ENCODE measurements around the gene MDGA2. TPM values are rescaled to one million over a fixed set of nuclear protein-coding genes. Genes with fewer than 3 reads are reported as not detected.

The MDGA2 gene
- total RNA-seq, 2 experiments from 2014 or later, result not detected

- Mint-ChIP-seq H3K27me3 (no peaks in the 10 kb centered on the region), H3K36me3 (ENCODE audit: low read depth) (no peaks in the 10 kb centered on the region), H3K4me1 (no peaks in the 10 kb centered on the region), H3K4me3 (no peak overlapping the region), H3K27ac (no peak overlapping the region), H3K9me3 (ENCODE audit: low read depth) (no peaks in the 10 kb centered on the region)
- DNase-seq (no peak), ATAC-seq (no peak)
- ChIA-PET CTCF (no interaction called here), POLR2A (no interaction called here)
- intact Hi-C loops (cut with DNase I, micrococcal nuclease), result no loop called here
These were observed 221.4 kb downstream of the MDGA2 start for GRCh38 chr14:47454025-47454424.

DNA sequence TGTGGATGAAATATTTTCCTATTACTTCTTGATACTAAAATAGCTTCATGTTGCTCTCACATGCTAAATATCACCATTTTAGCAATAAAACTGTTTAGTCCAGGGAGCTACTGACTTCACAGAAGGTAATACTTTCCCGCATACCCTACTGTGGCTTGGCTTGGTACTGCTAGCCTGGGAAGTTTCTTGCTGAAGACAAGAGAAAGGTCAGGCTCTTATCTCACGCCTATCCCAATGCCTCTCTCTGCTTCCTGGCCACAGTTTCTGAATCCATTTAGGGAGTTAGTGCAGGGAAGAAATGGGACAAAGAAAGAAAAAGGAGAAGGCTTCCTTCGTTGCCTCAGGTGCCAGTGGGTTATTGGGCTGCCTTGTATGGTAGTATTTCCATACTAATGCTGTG is 228.3 kb downstream of the MDGA2 start:
- ChIA-PET CTCF (no interaction called here), POLR2A (no interaction called here)
- H3K4me1 Mint-ChIP-seq, result no peaks in the 10 kb centered on the region
- peaks cover 2% of the 10 kb centered on the region for H3K9me3 Mint-ChIP-seq (ENCODE audit: low read depth)
- no peak for DNase-seq
- H3K27me3 Mint-ChIP-seq, result no peaks in the 10 kb centered on the region
- no peak for ATAC-seq
- H3K36me3 Mint-ChIP-seq (ENCODE audit: low read depth), result no peaks in the 10 kb centered on the region
- no peak overlapping the region for H3K4me3 Mint-ChIP-seq
- no peak overlapping the region for H3K27ac Mint-ChIP-seq
- intact Hi-C loops (cut with DNase I, micrococcal nuclease), result no loop called here

DNA sequence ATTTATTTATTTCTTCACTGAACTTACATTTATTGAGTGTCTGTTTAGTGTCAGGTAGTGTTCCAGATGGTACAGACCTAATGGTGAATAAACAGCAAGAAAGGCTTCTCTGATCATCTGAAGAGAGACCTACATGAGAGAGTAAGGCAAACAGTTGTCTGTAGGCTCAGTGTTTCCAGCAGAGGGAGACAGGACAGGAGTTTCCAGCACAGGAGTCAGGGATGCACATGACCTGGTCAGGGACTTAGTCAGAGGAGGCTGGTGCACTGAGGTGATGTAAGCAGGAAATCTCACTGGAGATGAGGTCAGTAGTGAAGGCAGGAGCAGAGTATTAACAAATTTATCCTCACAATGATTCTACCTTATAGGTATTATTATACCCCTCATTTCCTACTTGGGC is 233.2 kb downstream of the MDGA2 start:
- H3K4me1 Mint-ChIP-seq, result no peaks in the 10 kb centered on the region
- no peak overlapping the region for H3K27ac Mint-ChIP-seq
- DNase-seq (no peak), ATAC-seq (no peak)
- intact Hi-C loops (cut with DNase I, micrococcal nuclease), result no loop called here
- no peaks in the 10 kb centered on the region for H3K27me3 Mint-ChIP-seq
- CTCF ChIA-PET, result no interaction called here
- H3K9me3 Mint-ChIP-seq (ENCODE audit: low read depth), result peaks cover 3% of the 10 kb centered on the region
- no peak overlapping the region for H3K4me3 Mint-ChIP-seq
- POLR2A ChIA-PET, result no interaction called here
- no peaks in the 10 kb centered on the region for H3K36me3 Mint-ChIP-seq (ENCODE audit: low read depth)

GRCh38 chr14:47439953-47440352 is 235.5 kb downstream of the MDGA2 start:
- no peak overlapping the region for H3K4me3 Mint-ChIP-seq
- H3K36me3 Mint-ChIP-seq (ENCODE audit: low read depth), result no peaks in the 10 kb centered on the region
- no peak overlapping the region for H3K27ac Mint-ChIP-seq
- no peaks in the 10 kb centered on the region for H3K4me1 Mint-ChIP-seq
- DNase-seq (no peak), ATAC-seq (no peak)
- ChIA-PET CTCF (interaction anchor here (0.8 kb wide), 1 partner anchor 745 kb away, joined by 3 read pairs; no protein-coding TSS in a partner anchor), POLR2A (no interaction called here)
- intact Hi-C loops (cut with DNase I, micrococcal nuclease), result no loop called here
- H3K9me3 Mint-ChIP-seq (ENCODE audit: low read depth), result peaks cover 7% of the 10 kb centered on the region
- H3K27me3 Mint-ChIP-seq, result no peaks in the 10 kb centered on the region

- ATAC-seq, result no peak
- peaks cover 7% of the 10 kb centered on the region for H3K9me3 Mint-ChIP-seq (ENCODE audit: low read depth)
- no peaks in the 10 kb centered on the region for H3K4me1 Mint-ChIP-seq
- CTCF ChIA-PET, result no interaction called here
- H3K27me3 Mint-ChIP-seq, result no peaks in the 10 kb centered on the region
- no peak overlapping the region for H3K27ac Mint-ChIP-seq
- intact Hi-C loops (cut with DNase I, micrococcal nuclease), result no loop called here
- POLR2A ChIA-PET, result no interaction called here
- H3K36me3 Mint-ChIP-seq (ENCODE audit: low read depth), result no peaks in the 10 kb centered on the region
- H3K4me3 Mint-ChIP-seq, result no peak overlapping the region
- DNase-seq, result no peak
These were observed 236.7 kb downstream of the MDGA2 start for GRCh38 chr14:47438650-47439140.

DNA sequence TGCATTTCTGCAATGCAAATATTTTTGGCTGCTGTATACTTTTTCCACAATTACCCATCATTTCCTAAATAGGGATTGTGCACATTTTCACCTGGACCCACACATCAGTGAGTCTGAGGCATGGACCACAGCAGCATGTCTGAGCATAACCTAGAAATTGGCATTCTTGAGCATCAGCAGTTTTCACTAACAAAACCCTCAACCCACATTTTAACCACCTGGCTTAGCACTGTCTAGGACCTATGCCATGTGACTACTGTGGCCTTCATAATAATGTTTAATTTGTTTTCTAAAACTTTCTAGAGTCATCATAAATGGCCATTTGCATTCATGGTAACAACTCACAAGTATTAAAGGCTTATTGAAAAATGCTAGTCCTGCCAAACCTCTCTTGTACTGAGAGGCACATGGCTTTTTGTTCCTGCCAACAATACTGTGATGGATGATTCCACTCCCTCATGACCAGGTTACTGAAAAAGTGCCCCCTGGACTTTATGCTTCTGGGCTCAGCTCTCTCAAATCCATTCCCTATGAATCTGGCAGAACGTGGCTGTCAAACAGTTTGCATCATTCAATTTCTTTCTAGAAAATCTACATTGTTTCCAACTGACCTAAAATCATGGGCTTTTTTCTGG is 240.0 kb downstream of the MDGA2 start:
- peaks cover 4% of the 10 kb centered on the region for H3K9me3 Mint-ChIP-seq (ENCODE audit: low read depth)
- ATAC-seq, result no peak
- ChIA-PET CTCF (no interaction called here), POLR2A (no interaction called here)
- intact Hi-C loops (cut with DNase I, micrococcal nuclease), result no loop called here
- no peaks in the 10 kb centered on the region for H3K4me1 Mint-ChIP-seq
- H3K4me3 Mint-ChIP-seq, result no peak overlapping the region
- no peak overlapping the region for H3K27ac Mint-ChIP-seq
- H3K36me3 Mint-ChIP-seq (ENCODE audit: low read depth), result no peaks in the 10 kb centered on the region
- no peaks in the 10 kb centered on the region for H3K27me3 Mint-ChIP-seq
- no peak for DNase-seq

DNA sequence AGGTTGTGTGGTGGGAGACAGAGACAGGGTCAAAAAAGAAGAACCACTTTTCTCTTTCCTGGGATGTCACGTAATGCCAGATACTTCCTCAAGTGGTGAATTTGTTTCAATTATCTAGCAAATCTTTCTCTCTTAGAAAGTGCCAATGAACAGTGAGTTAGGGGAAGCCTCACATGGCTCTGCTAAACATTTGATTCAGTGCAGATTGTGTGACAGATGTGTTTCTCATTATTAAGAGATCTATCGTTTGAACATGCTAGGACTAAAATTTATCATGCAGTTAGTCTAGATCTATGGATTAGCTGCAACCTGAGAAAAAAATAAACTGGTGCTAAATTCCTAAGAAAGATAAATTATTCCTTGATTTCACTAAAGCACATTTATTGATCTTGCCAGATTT is 247.8 kb downstream of the MDGA2 start:
- ChIA-PET CTCF (no interaction called here), POLR2A (no interaction called here)
- ATAC-seq (no peak), DNase-seq (no peak)
- intact Hi-C loops (cut with DNase I, micrococcal nuclease), result no loop called here
- H3K4me1 Mint-ChIP-seq, result no peaks in the 10 kb centered on the region
- no peaks in the 10 kb centered on the region for H3K36me3 Mint-ChIP-seq (ENCODE audit: low read depth)
- H3K9me3 Mint-ChIP-seq (ENCODE audit: low read depth), result no peaks in the 10 kb centered on the region
- H3K27me3 Mint-ChIP-seq, result no peaks in the 10 kb centered on the region
- H3K4me3 Mint-ChIP-seq, result no peak overlapping the region
- no peak overlapping the region for H3K27ac Mint-ChIP-seq

DNA sequence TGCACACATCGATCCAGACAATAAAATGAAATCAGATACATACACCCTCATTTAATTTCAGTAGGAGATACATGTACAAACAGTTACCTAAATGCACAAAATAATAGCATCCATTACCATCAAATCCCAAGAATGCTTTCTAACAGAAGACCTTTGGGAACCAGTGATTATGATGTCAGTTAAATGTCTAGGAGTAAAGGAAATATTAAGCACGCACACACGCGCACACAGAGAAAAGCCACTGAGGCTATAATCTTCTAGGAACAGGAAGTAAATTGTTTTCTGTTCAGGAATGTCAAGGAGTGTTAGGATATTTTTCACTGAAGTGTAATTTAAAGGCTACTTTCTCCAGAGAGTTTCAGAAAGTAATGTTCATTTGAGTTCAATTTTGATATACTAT is 250.1 kb downstream of the MDGA2 start:
- Mint-ChIP-seq H3K36me3 (ENCODE audit: low read depth) (no peaks in the 10 kb centered on the region), H3K4me1 (no peaks in the 10 kb centered on the region), H3K9me3 (ENCODE audit: low read depth) (no peaks in the 10 kb centered on the region), H3K27ac (no peak overlapping the region), H3K4me3 (no peak overlapping the region), H3K27me3 (no peaks in the 10 kb centered on the region)
- ChIA-PET CTCF (no interaction called here), POLR2A (no interaction called here)
- ATAC-seq (no peak), DNase-seq (no peak)
- intact Hi-C loops (cut with DNase I, micrococcal nuclease), result no loop called here

GRCh38 chr14:47422191-47422590 is 253.2 kb downstream of the MDGA2 start:
- Mint-ChIP-seq H3K36me3 (ENCODE audit: low read depth) (no peaks in the 10 kb centered on the region), H3K4me1 (no peaks in the 10 kb centered on the region), H3K4me3 (no peak overlapping the region), H3K27ac (no peak overlapping the region), H3K9me3 (ENCODE audit: low read depth) (peaks cover 5% of the 10 kb centered on the region), H3K27me3 (no peaks in the 10 kb centered on the region)
- no peak for ATAC-seq
- POLR2A ChIA-PET, result no interaction called here
- intact Hi-C loops (cut with DNase I, micrococcal nuclease), result no loop called here
- no peak for DNase-seq
- CTCF ChIA-PET, result no interaction called here

DNA sequence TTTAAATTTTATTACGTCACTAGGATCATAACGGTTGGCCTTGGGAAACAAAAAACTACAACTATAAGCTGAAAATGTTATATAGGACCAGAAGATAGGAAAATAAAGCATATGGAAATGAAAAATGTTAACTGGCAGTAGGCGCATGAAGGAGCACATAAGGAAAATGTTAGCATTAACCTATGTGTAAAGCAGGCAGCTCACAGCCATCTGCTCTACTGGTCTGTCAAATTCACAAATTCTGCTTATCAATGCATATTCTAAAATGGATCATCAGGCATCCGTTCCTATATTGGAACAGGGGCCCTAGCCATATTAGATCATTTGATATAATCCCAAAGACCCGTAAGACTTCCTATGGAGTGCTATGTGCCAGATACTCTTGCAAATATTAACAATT is 263.9 kb downstream of the MDGA2 start:
- no peaks in the 10 kb centered on the region for H3K36me3 Mint-ChIP-seq (ENCODE audit: low read depth)
- H3K27ac Mint-ChIP-seq, result no peak overlapping the region
- POLR2A ChIA-PET, result no interaction called here
- H3K27me3 Mint-ChIP-seq, result no peaks in the 10 kb centered on the region
- DNase-seq, result no peak
- no peak overlapping the region for H3K4me3 Mint-ChIP-seq
- H3K9me3 Mint-ChIP-seq (ENCODE audit: low read depth), result no peaks in the 10 kb centered on the region
- intact Hi-C loops (cut with DNase I, micrococcal nuclease), result no loop called here
- ATAC-seq, result no peak
- no peaks in the 10 kb centered on the region for H3K4me1 Mint-ChIP-seq
- CTCF ChIA-PET, result no interaction called here

- intact Hi-C loops (cut with DNase I, micrococcal nuclease), result no loop called here
- Mint-ChIP-seq H3K4me1 (no peaks in the 10 kb centered on the region), H3K9me3 (ENCODE audit: low read depth) (peaks cover 2% of the 10 kb centered on the region), H3K4me3 (no peak overlapping the region), H3K36me3 (ENCODE audit: low read depth) (no peaks in the 10 kb centered on the region), H3K27me3 (no peaks in the 10 kb centered on the region), H3K27ac (no peak overlapping the region)
- no peak for ATAC-seq
- ChIA-PET CTCF (no interaction called here), POLR2A (no interaction called here)
- no peak for DNase-seq
These were observed 283.1 kb downstream of the MDGA2 start for GRCh38 chr14:47392326-47392725.

GRCh38 chr14:47390831-47391504 is 284.4 kb downstream of the MDGA2 start:
- Mint-ChIP-seq H3K36me3 (ENCODE audit: low read depth) (no peaks in the 10 kb centered on the region), H3K27ac (no peak overlapping the region), H3K27me3 (no peaks in the 10 kb centered on the region), H3K4me1 (no peaks in the 10 kb centered on the region), H3K9me3 (ENCODE audit: low read depth) (no peaks in the 10 kb centered on the region), H3K4me3 (no peak overlapping the region)
- ATAC-seq, result no peak
- ChIA-PET CTCF (no interaction called here), POLR2A (no interaction called here)
- intact Hi-C loops (cut with DNase I, micrococcal nuclease), result no loop called here
- DNase-seq, result no peak
